GM12878 (cell line): ENCODE results near the gene CSF3R. TPM values are rescaled to one million over a fixed set of nuclear protein-coding genes. Genes with fewer than 3 reads are reported as not detected.
A peak's percentile ranks its signal among the peaks of the same experiment; 100 is the strongest.

Experiments
- ATAC-seq: fragments of 200-7000 bp; cut with Tn5 transposase; 3 replicates; pipeline ENCODE4 v1.9.1; 2020; ENCODE audit warnings: mild to moderate bottlenecking, moderate library complexity
- BruUV-seq: library from RNA; stranded (reverse); fragments of 400-500 nt; replicated peaks from 2 replicates; lab custom pipeline; 2021; lab: Mats Ljungman, UMichigan
- CTCF ChIA-PET: fragments of 300-600 bp; sonication (Branson Sonifier 250); formaldehyde crosslinking; extraction: SDS; loops from one replicate; lab custom pipeline; 2021; ENCODE audit warnings: inconsistent platforms; lab: Yijun Ruan, JAX
- POLR2A ChIA-PET: fragments of 350-600 bp; formaldehyde crosslinking; extraction: SDS; loops from one replicate; lab custom pipeline; 2021; ENCODE audit warnings: inconsistent platforms; lab: Charles Lee
- RAD21 ChIA-PET: fragments of 300-600 bp; sonication (Branson Sonifier 250); formaldehyde crosslinking; loops from one replicate; lab custom pipeline; 2023; ENCODE audit warnings: antibody characterized with exemption; ENCODE audit not compliant: unreplicated experiment; lab: Charles Lee
- SMC1A ChIA-PET: fragments of 300-600 bp; sonication (Branson Sonifier 250); formaldehyde crosslinking; loops from one replicate; lab custom pipeline; 2023; ENCODE audit not compliant: unreplicated experiment, uncharacterized antibody; lab: Charles Lee
- DNase-seq: peaks from one replicate; pipeline ENCODE4 v3.0.0-alpha.2; 2011; ENCODE audit warnings: low read depth, low spot score
- FAIRE-seq: peaks from 3 replicates; lab custom pipeline; 2011; peaks lifted over from hg19 to GRCh38; lab: Jason Lieb, UNC
- H2AFZ ChIP-seq: 2 replicates; pipeline ENCODE4 v1.6.0; 2011; ENCODE audit warnings: low read depth, low read length, control low read depth; ENCODE audit not compliant: control insufficient read depth
- H3K27ac ChIP-seq: 2 replicates; pipeline ENCODE4 v1.5.1; 2011; ENCODE audit warnings: control low read depth; ENCODE audit not compliant: control insufficient read depth, insufficient read depth
- H3K27me3 ChIP-seq, 2 experiments: replicated peaks in 1 of 2; 2 replicates each; pipeline versions ENCODE4 v1.6.0 to v1.6.1; 2011; ENCODE audit warnings: low read length in 1 of 2; ENCODE audit not compliant: control insufficient read depth in 2 of 2, insufficient read depth in 2 of 2
- H3K36me3 ChIP-seq, 2 experiments: 2 replicates each; pipeline ENCODE4 v1.5.1; 2011; ENCODE audit warnings: low read length in 1 of 2; ENCODE audit not compliant: control insufficient read depth in 2 of 2, insufficient read depth in 2 of 2
- H3K4me1 ChIP-seq: 2 replicates; pipeline ENCODE4 v1.6.1; 2011; ENCODE audit warnings: mild to moderate bottlenecking, low read length, moderate library complexity, mixed read lengths; ENCODE audit not compliant: control insufficient read depth, insufficient read depth
- H3K4me2 ChIP-seq: 2 replicates; pipeline ENCODE4 v1.6.0; 2011; ENCODE audit warnings: control low read depth; ENCODE audit not compliant: control insufficient read depth, insufficient read depth
- H3K4me3 ChIP-seq: fragments of 200-600 bp; sonication (generic); 2 replicates; pipeline ENCODE4 v1.5.1; 2016
- H3K79me2 ChIP-seq: 2 replicates; pipeline ENCODE4 v1.6.0; 2011; ENCODE audit warnings: low read length; ENCODE audit not compliant: control insufficient read depth, insufficient read depth
- H3K9ac ChIP-seq: 2 replicates; pipeline ENCODE4 v1.8.0; 2011; ENCODE audit warnings: low read length, control low read depth, mixed read lengths; ENCODE audit not compliant: control insufficient read depth, insufficient read depth
- H3K9me3 ChIP-seq: replicated peaks from 3 replicates; pipeline ENCODE4 v1.5.1; 2011; ENCODE audit warnings: mild to moderate bottlenecking, low read length; ENCODE audit not compliant: control insufficient read depth, insufficient read depth
- H4K20me1 ChIP-seq: 2 replicates; pipeline ENCODE4 v1.6.0; 2011; ENCODE audit not compliant: control insufficient read depth, insufficient read depth
- BACH1 ChIP-seq: fragments of 450-650 bp; IDR thresholded peaks from 2 replicates; pipeline ENCODE4 v1.6.1; 2017; ENCODE audit warnings: mild to moderate bottlenecking, borderline replicate concordance
- CBFB ChIP-seq: IDR thresholded peaks from 2 replicates; pipeline ENCODE4 v1.6.1; 2016; ENCODE audit warnings: antibody characterized with exemption, low read depth
- ELK1 ChIP-seq: IDR thresholded peaks from 2 replicates; pipeline ENCODE4 v1.6.1; 2012; ENCODE audit warnings: low read depth, low read length, improper control_type of control experiment
- IRF5 ChIP-seq: fragments of 450-650 bp; IDR thresholded peaks from 2 replicates; pipeline ENCODE4 v1.6.1; 2017; ENCODE audit warnings: borderline replicate concordance
- MEF2A ChIP-seq: IDR thresholded peaks from 2 replicates; pipeline ENCODE4 v1.6.1; 2011; ENCODE audit warnings: low read depth, mild to moderate bottlenecking, low read length, moderate library complexity; ENCODE audit not compliant: insufficient read depth
- ZBTB40 ChIP-seq: fragments of 450-650 bp; IDR thresholded peaks from 2 replicates; pipeline ENCODE4 v1.6.1; 2016; ENCODE audit warnings: mild to moderate bottlenecking, moderate library complexity, borderline replicate concordance
- WGBS: methylation state at CpG from one replicate; pipeline ENCODE4 v1.1.6; 2016; ENCODE audit warnings: low lambda C conversion rate; ENCODE audit not compliant: insufficient replicate concordance, insufficient coverage; ENCODE audit errors: missing lambda C conversion rate; 5-methylcytosine and 5-hydroxymethylcytosine counted together
- in situ Hi-C: fragments of 300-500 bp; cut with MboI; formaldehyde crosslinking; loops from 9 replicates; pipeline ENCODE4 v1.14.3; 2018; ENCODE audit warnings: mixed read lengths
- intact Hi-C: fragments of 100-400 bp; cut with micrococcal nuclease; formaldehyde crosslinking; loops from one replicate; pipeline ENCODE4 v1.14.2; 2022; ENCODE audit not compliant: unreplicated experiment
- polyA plus RNA-seq, 11 experiments: library from polyadenylated mRNA; depleted of rRNA in 4 of 11; unstranded in 6 of 11; stranded (reverse) in 5 of 11; fragments of >200 nt; fragmentation: Nextera tagmentation in 4 of 11; fragmentation: Illumina TruSeq in 1 of 11; extraction: Ambion mirVana in 4 of 11; extraction: Trizol in 1 of 11; gene quantifications; 1 replicate in 1 of 11; 2 replicates in 10 of 11; pipeline versions ENCODE4 v1.2.1 to v1.2.3, GENCODE V29; 2011 to 2016; ENCODE audit warnings: inconsistent platforms in 2 of 11, missing spikeins in 2 of 11, low read depth in 1 of 11
- total RNA-seq, 4 experiments: library from RNA; depleted of rRNA in 3 of 4; stranded (reverse); fragments of >200 nt in 3 of 4; fragmentation: Illumina TruSeq in 1 of 4; extraction: Trizol in 1 of 4; gene quantifications; 2 replicates each; pipeline versions ENCODE4 v1.2.1 to v1.2.3, GENCODE V29; 2013 to 2021

CSF3R gene
- total and polyA plus RNA-seq, 10 of the 15 experiments (the other 5 are each of a cell fraction or from before 2014, with no cell fraction given), result 0.13 TPM; not detected in 9

- Histone ChIP-seq H3K4me2 (no peak overlapping the region), H4K20me1 (no peaks in the 10 kb centered on the region), H3K9me3 (no peaks in the 10 kb centered on the region), H3K4me3 (no peak overlapping the region), H3K9ac (no peak overlapping the region), H2AFZ (no peak overlapping the region), H3K36me3 (no peaks in the 10 kb centered on the region), H3K27me3 (no peaks in the 10 kb centered on the region), H3K79me2 (no peaks in the 10 kb centered on the region)
- FAIRE-seq (no peak), ATAC-seq (0 out of 3 replicates have a peak, but pooled peaks have one; percentile 8), DNase-seq (no peak)
- ChIA-PET CTCF (no interaction called here), RAD21 (interaction anchor here (1.2 kb wide), 1 partner anchor 322 kb away, joined by 3 read pairs; no protein-coding TSS in a partner anchor), SMC1A (interaction anchor here (0.9 kb wide), 1 partner anchor 129 kb away, joined by 4 read pairs; no protein-coding TSS in a partner anchor), POLR2A (interaction anchor here (1.0 kb wide), 1 partner anchor 21 kb away, joined by 4 read pairs; the partner anchor contains the start of gene OSCP1)
- in situ Hi-C loops, result no loop called here
- intact Hi-C loops, result no loop called here
- TF ChIP-seq ZBTB40, result no peak
- TF ChIP-seq IRF5, result no peak
- no peak for TF ChIP-seq BACH1
- no peak for TF ChIP-seq MEF2A
- no peak for TF ChIP-seq CBFB
- TF ChIP-seq ELK1, result no peak
- TF ChIP-seq, all 136 proteins: peak for 0
- no peak overlapping the region for H3K27ac ChIP-seq
- 67% methylated on average over 22 of the region's 22 CpGs for WGBS
- peaks cover 16% of the 10 kb centered on the region for H3K4me1 ChIP-seq
- BruUV-seq, result no TSS peak
Observed at GRCh38 chr1:36471830-36472641, 10.7 kb downstream of the CSF3R start.
